Vagina (tissue), 2 donors: ENCODE results near the gene MYPOP.

ENCODE experiments used
- CTCF ChIP-seq, 3 experiments: fragments of 450-650 bp in 2 of 3; fragments of 200-600 bp in 1 of 3; sonication (generic) in 1 of 3; IDR thresholded peaks; one replicate each; pipeline ENCODE4 v1.5.1; 2017 to 2019; ENCODE audit warnings: antibody characterized with exemption in 3 of 3, mild to moderate bottlenecking in 2 of 3, moderate library complexity in 2 of 3
- POLR2AphosphoS5 ChIP-seq, 2 donors: sonication (generic); formaldehyde crosslinking; IDR thresholded peaks; one replicate each; pipeline ENCODE4 v1.9.0; 2017; ENCODE audit warnings: antibody characterized with exemption in 2 of 2, mild to moderate bottlenecking in 2 of 2, low read depth in 1 of 2; ENCODE audit not compliant: insufficient read depth in 1 of 2

GRCh38 chr19:45847663-45848062, 54.8 kb downstream of the MYPOP start:
- TF ChIP-seq CTCF (IDR thresholded peaks at IDR 0.05) (no peak), POLR2AphosphoS5 (IDR thresholded peaks at IDR 0.05; ENCODE audit: insufficient read depth in 1 of 2, low read depth in 1 of 2) (no peak)
